ENCODE measurements around the gene SND1. TPM values are rescaled to one million over a fixed set of nuclear protein-coding genes. Genes with fewer than 3 reads are reported as not detected.

Gene SND1
- total and polyA plus RNA-seq, 10 of the 15 experiments (the other 5 are each of a cell fraction or from before 2014, with no cell fraction given): 52.4 to 270 (median 146) TPM

DNA sequence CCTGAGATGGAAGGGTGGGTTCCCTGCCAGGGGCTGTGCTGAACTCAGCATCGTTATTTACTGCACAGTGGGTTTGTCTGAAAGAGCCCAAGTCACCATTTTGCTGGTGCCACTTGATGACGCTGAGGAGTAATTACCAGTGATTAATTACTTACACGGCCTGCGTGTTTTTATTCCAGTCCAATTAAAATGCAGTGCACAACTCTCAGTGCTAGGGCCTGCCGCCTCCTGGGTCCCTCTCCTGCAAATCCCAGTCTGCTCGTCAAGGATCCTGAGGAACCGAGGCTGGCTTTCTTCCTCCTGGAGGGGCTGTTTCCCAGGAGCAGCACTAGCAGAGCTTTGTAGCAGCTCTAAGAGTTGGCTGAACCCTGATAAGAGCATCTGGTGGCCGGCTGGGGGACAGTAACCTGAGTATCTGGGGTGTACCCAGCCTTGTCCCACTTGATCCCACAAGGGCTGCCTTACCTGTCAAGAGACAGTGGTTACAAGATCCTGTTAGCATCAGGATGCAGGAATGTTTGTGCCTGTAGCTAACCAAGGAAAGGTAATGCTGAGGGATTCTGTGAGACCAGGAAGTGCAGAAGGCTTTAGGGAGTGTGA is 424.3 kb downstream of the SND1 start (continued):
- TF ChIP-seq, protein P1, sequence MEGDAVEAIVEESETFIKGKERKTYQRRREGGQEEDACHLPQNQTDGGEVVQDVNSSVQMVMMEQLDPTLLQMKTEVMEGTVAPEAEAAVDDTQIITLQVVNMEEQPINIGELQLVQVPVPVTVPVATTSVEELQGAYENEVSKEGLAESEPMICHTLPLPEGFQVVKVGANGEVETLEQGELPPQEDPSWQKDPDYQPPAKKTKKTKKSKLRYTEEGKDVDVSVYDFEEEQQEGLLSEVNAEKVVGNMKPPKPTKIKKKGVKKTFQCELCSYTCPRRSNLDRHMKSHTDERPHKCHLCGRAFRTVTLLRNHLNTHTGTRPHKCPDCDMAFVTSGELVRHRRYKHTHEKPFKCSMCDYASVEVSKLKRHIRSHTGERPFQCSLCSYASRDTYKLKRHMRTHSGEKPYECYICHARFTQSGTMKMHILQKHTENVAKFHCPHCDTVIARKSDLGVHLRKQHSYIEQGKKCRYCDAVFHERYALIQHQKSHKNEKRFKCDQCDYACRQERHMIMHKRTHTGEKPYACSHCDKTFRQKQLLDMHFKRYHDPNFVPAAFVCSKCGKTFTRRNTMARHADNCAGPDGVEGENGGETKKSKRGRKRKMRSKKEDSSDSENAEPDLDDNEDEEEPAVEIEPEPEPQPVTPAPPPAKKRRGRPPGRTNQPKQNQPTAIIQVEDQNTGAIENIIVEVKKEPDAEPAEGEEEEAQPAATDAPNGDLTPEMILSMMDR (IDR thresholded peaks at IDR 0.05 in 2 of 3, conservative IDR thresholded peaks at IDR 0.05 in 1 of 3; ENCODE audit: control insufficient read depth in 2 of 3, extremely low read depth in 1 of 3, insufficient read depth in 1 of 3, low read depth in 3 of 3, low read length in 3 of 3): no peak
- TF ChIP-seq SUPT20H (IDR thresholded peaks at IDR 0.05; ENCODE audit: borderline replicate concordance, control insufficient read depth, low read depth, low read length): no peak
- TF ChIP-seq MEF2B (IDR thresholded peaks at IDR 0.05; ENCODE audit: partially characterized antibody, poor library complexity, severe bottlenecking): no peak
- no peak for TF ChIP-seq SMC3 (IDR thresholded peaks at IDR 0.05; ENCODE audit: borderline replicate concordance, low read length)
- TF ChIP-seq, protein P2, sequence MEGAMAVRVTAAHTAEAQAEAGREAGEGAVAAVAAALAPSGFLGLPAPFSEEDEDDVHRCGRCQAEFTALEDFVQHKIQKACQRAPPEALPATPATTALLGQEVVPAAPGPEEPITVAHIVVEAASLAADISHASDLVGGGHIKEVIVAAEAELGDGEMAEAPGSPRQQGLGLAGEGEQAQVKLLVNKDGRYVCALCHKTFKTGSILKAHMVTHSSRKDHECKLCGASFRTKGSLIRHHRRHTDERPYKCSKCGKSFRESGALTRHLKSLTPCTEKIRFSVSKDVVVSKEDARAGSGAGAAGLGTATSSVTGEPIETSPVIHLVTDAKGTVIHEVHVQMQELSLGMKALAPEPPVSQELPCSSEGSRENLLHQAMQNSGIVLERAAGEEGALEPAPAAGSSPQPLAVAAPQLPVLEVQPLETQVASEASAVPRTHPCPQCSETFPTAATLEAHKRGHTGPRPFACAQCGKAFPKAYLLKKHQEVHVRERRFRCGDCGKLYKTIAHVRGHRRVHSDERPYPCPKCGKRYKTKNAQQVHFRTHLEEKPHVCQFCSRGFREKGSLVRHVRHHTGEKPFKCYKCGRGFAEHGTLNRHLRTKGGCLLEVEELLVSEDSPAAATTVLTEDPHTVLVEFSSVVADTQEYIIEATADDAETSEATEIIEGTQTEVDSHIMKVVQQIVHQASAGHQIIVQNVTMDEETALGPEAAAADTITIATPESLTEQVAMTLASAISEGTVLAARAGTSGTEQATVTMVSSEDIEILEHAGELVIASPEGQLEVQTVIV (IDR thresholded peaks at IDR 0.05; ENCODE audit: borderline replicate concordance, partially characterized antibody): no peak

DNA sequence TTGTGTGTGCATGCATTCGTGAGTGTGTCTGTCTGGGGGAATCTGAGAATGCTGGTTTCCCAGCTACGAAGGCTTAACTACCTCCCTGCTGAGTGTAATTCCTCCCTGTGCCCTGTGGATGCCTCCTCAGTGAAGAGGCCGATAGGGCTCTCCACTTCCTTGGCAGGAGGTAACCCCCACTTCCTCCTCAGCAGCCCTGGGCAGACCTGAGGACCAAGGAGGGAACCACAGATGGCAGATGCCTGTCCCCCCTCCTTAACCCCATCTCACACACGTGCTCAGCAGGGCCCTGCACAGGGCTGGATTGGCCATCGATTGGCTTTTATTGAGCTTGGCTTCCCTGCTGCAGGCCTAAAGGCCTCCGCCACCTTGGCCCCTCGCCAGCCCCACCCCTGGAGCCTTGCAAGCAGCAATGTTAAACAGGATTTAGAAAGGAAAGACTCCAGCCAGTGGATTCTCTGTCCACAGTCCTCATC is 424.8 kb downstream of the SND1 start:
- Histone ChIP-seq H3K36me3 (ENCODE audit: control insufficient read depth in 2 of 2, insufficient read depth in 2 of 2, low read length in 1 of 2) (peaks cover 21 to 44% of the 10 kb centered on the region in 2 experiments), H3K9ac (ENCODE audit: control insufficient read depth, insufficient read depth, low read length) (no peak overlapping the region)
- BruUV-seq (replicated peaks): no TSS peak

More for the DNA sequence above, 424.8 kb downstream of the SND1 start:
- no peaks in the 10 kb centered on the region for H3K4me1 ChIP-seq (ENCODE audit: control insufficient read depth, insufficient read depth, low read length)
- H2AFZ ChIP-seq (ENCODE audit: control insufficient read depth, low read depth, low read length): no peak overlapping the region
- no peak overlapping the region for H3K4me3 ChIP-seq
- no peak for FAIRE-seq
- ChIA-PET CTCF (interaction anchor here (1.2 kb wide), 1 partner anchor 18 kb away, joined by 3 read pairs; no protein-coding TSS in a partner anchor), SMC1A (ENCODE audit: uncharacterized antibody, unreplicated experiment) (no interaction called here), POLR2A (no interaction called here), RAD21 (ENCODE audit: unreplicated experiment) (no interaction called here)
- no peaks in the 10 kb centered on the region for H3K79me2 ChIP-seq (ENCODE audit: control insufficient read depth, insufficient read depth, low read length)
- in situ Hi-C loops (cut with MboI): no loop called here
- H3K27ac ChIP-seq (ENCODE audit: control insufficient read depth, insufficient read depth): no peak overlapping the region
- no peak for ATAC-seq
- no peaks in the 10 kb centered on the region for H3K9me3 ChIP-seq (replicated peaks; ENCODE audit: control insufficient read depth, insufficient read depth, low read length)
- DNase-seq (ENCODE audit: low read depth, low spot score): no peak
- peaks cover 4% of the 10 kb centered on the region for H4K20me1 ChIP-seq (ENCODE audit: control insufficient read depth, insufficient read depth)
- H3K27me3 ChIP-seq (replicated peaks in 1 of 2; ENCODE audit: control insufficient read depth in 2 of 2, insufficient read depth in 2 of 2, low read length in 1 of 2): no peaks in the 10 kb centered on the region
- H3K4me2 ChIP-seq (ENCODE audit: control insufficient read depth, insufficient read depth): no peak overlapping the region
- TF ChIP-seq, protein P3, sequence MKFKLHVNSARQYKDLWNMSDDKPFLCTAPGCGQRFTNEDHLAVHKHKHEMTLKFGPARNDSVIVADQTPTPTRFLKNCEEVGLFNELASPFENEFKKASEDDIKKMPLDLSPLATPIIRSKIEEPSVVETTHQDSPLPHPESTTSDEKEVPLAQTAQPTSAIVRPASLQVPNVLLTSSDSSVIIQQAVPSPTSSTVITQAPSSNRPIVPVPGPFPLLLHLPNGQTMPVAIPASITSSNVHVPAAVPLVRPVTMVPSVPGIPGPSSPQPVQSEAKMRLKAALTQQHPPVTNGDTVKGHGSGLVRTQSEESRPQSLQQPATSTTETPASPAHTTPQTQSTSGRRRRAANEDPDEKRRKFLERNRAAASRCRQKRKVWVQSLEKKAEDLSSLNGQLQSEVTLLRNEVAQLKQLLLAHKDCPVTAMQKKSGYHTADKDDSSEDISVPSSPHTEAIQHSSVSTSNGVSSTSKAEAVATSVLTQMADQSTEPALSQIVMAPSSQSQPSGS (IDR thresholded peaks at IDR 0.05; ENCODE audit: low read length): no peak
- TF ChIP-seq EED (IDR thresholded peaks at IDR 0.05; ENCODE audit: low read depth) (no peak), RAD51 (IDR thresholded peaks at IDR 0.05) (no peak), CHD2 (IDR thresholded peaks at IDR 0.05; ENCODE audit: borderline replicate concordance, low read depth, low read length) (no peak), NFXL1 (IDR thresholded peaks at IDR 0.05; ENCODE audit: borderline replicate concordance) (no peak)
- TF ChIP-seq, protein P4, sequence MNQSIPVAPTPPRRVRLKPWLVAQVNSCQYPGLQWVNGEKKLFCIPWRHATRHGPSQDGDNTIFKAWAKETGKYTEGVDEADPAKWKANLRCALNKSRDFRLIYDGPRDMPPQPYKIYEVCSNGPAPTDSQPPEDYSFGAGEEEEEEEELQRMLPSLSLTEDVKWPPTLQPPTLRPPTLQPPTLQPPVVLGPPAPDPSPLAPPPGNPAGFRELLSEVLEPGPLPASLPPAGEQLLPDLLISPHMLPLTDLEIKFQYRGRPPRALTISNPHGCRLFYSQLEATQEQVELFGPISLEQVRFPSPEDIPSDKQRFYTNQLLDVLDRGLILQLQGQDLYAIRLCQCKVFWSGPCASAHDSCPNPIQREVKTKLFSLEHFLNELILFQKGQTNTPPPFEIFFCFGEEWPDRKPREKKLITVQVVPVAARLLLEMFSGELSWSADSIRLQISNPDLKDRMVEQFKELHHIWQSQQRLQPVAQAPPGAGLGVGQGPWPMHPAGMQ (IDR thresholded peaks at IDR 0.05; ENCODE audit: borderline replicate concordance): no peak
- intact Hi-C loops (cut with micrococcal nuclease; ENCODE audit: unreplicated experiment): no loop called here
- WGBS (ENCODE audit: insufficient coverage, insufficient replicate concordance, low lambda C conversion rate, missing lambda C conversion rate): 96% methylated on average over 7 of the region's 7 CpGs

All from GM12878 (cell line).